Ramos (cell line): ENCODE data around the gene OR5K2.

ENCODE experiments used
- in situ Hi-C: fragments of 300-500 bp; cut with MboI; formaldehyde crosslinking; loops from one replicate; pipeline ENCODE4 v1.14.3; 2022; ENCODE audit warnings: low sequenced_read_pairs; ENCODE audit not compliant: unreplicated experiment

The OR5K2 gene

DNA sequence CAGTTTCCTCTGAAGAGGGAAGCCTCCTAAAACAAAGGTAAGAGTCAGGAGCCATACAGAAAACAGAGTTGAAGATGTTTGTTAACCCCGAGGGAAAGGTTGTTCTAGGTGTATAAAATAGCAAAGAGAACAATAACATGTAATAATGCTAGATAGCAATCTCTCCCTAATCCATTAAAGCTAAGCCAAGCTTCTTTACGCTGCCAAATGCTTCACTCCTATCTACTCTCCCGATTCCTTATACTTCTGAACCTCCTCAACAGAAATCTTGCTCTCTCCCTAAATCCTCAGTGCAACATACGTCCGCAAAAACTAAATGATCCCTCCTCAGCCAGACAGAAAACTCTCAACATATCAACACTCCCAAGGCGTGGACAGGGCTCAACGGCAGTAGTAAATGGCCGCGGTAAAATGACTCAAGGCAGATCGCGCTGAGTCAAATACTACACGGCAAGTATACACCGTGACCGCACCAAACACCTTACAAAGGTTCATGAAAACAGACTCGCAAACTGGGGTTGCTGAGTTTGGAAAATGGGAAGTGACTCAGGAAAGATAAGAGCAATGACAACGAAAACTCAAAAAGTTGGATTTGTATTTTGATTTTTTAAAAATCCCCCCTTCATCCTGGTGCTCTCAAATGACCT is 24.5 kb downstream of the OR5K2 start:
- in situ Hi-C loops = no loop called here

DNA sequence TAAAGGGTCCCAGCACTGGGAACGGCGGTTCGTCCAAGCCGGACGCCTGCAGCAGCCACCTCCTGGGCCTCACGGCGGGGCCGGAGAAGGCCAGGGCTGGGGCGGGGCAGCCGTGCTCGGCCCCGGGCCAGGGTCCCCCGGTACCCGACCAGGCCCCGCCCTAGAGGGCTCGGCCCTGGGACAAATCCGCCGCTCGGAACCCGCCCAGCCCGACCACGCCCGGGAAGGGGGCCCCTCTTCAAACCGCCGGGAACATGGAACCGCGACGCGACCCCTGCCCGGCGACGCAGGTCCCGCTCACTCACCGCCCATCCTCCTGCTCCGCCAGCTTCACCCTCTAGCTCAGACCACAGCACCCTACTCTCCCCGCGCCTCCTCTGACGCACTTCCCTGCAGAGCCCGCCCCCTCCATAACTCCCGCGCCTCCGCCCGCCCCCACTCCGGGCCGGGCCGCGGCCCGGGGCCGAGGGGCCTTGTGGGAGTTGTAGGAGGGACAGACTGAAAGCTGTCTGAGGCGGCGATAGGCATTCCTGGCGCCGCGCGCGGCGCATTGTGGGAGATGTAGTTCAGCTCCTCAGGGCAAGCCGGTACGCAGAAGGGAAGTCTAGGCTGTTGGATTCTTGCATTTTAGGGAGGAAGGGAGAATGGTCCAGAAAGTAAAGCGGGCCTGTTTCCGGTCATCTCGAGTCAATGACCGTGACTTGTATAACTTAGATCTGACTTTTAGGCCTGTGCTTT is 25.2 kb downstream of the OR5K2 start, which contains the start of gene CLDND1:
Gene CLDND1, minus strand, starts transcription at position 359 of the 738 bp plus-strand sequence. CDS start 1,478 bp downstream, outside the sequence.
- in situ Hi-C loops = no loop called here

DNA sequence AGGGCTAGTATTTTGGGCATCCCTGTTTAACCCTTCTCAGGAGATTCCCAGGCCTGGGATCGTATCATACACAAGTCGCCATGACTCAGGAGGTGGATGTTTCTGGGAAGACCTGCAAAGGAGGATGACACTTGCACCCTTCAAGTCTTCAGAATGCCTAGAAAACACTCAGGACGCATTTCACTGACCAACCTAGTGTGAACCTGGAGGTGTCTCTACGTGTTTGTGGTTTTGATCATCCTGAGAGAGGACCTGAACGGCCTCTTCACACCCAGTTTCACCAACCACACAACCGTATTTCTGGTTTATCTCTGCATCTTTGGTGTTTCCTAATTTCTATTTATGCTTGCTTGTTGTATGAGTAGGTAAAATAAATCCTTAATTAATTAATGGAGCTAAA is 28.0 kb downstream of the OR5K2 start:
- in situ Hi-C loops = no loop called here

DNA sequence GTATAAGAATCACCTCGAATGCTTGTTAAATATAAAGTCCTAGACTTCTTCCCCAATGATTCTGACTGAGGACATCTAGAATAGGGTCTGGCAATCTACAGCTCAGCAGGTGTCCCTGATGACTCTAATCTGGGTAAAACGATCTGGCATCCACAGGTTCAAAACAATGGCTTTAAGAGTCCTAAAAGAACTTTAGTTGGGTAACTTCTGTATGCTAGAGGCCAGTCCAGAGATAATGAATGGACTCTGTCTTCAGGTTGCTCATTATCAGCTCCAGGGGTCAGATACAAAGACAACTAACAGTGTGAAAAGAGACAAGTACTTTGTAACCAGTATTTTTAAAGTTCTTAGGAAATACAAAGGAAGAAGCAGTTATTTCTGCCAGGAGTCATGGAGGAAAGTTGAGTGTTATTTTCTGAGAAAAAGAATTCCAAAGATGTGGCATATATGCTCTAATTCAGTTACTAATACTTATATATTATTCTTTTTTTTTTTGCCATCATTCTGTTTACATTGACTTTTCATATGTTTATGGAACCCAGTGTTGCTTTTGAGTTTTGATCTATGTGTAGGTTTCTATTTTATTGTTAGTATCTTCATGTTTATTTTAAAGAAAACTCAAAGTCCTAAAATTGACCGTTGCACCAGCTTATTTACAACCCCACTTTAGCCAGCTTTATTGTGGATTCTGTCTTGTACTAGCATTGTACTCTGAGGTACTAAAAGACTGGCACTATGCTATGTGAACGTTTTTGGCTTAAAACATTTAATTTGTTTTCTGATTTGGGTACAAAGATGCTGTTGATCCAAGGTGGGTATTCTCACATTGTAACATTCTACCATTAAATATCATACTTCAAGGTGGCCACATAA is 31.2 kb downstream of the OR5K2 start:
- in situ Hi-C loops = no loop called here

DNA sequence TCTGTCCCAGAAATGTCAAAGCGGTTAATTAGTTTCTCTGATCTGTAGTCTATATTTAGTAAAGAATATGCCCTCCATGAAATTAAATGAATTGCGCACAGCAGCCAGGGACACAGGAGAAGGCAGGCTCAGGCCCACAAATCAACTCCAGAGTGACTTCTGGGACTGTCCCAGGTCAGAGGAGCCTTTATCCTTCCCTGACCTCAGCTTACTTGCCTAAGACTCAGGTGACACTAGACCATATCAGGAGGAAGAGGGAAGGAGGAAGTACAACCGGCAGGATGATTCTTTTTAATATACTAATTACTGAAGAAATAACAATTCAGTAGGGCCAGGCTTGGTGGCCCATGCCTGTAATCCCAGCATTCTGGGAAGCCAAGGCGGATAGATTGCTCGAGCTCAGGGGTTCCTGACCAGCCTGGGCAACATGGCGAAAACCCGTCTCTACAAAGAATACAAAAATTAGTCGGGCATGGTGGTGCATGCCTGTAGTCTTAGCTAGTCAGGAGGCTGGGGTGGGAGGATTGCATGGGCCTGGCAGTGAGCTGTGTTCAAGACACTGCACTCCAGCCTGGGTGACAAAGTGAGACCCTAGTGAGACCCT is 32.5 kb downstream of the OR5K2 start:
- in situ Hi-C loops = no loop called here

DNA sequence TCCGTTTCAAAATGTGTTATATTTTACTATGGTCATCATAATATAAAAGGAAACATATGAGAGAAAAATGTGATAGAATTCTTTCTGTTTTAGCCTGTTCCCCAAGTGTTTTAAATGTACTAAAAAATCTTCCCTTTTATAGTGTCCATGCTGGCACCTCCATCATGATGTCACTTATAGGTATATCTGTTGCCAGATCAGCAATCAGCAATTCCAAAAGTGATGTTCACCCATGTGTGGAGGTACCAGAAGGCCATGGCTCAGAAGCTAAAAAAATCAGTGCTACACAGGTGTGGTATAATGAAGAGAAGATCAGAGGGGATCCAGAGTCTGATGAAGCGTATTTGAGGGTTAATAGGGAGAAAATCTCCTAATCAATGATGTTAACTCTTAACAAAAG is 33.2 kb downstream of the OR5K2 start:
- in situ Hi-C loops = no loop called here

DNA sequence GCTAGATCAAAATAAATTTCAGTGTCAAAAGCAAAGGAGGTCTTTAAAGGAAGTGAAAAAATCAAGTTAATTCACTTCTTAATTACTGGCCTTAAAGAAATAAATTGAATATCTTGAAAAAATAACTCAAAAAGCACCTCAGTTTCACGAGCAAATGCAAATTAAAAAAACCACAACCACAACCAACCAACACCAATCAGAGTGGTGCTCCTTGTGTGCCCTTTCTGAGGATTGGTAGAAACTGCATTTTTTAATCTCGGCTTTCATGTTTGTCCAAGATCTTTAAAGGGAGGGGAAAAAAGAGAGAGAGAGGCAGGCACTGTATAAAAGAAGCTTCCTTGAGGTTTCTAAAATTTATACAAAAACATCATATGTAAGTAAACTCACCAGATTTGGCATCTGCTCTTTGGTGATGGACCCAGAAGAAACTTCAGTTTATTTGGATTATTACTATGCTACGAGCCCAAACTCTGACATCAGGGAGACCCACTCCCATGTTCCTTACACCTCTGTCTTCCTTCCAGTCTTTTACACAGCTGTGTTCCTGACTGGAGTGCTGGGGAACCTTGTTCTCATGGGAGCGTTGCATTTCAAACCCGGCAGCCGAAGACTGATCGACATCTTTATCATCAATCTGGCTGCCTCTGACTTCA is 34.3 kb downstream of the OR5K2 start, which contains the start of gene GPR15:
Gene GPR15, plus strand, starts transcription at position 357 of the 653 bp plus-strand sequence. Its CDS starts 56 bp downstream, at position 413.
- in situ Hi-C loops = no loop called here

DNA sequence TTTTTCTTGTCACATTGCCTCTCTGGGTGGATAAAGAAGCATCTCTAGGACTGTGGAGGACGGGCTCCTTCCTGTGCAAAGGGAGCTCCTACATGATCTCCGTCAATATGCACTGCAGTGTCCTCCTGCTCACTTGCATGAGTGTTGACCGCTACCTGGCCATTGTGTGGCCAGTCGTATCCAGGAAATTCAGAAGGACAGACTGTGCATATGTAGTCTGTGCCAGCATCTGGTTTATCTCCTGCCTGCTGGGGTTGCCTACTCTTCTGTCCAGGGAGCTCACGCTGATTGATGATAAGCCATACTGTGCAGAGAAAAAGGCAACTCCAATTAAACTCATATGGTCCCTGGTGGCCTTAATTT is 34.8 kb downstream of the OR5K2 start:
- in situ Hi-C loops = no loop called here

DNA sequence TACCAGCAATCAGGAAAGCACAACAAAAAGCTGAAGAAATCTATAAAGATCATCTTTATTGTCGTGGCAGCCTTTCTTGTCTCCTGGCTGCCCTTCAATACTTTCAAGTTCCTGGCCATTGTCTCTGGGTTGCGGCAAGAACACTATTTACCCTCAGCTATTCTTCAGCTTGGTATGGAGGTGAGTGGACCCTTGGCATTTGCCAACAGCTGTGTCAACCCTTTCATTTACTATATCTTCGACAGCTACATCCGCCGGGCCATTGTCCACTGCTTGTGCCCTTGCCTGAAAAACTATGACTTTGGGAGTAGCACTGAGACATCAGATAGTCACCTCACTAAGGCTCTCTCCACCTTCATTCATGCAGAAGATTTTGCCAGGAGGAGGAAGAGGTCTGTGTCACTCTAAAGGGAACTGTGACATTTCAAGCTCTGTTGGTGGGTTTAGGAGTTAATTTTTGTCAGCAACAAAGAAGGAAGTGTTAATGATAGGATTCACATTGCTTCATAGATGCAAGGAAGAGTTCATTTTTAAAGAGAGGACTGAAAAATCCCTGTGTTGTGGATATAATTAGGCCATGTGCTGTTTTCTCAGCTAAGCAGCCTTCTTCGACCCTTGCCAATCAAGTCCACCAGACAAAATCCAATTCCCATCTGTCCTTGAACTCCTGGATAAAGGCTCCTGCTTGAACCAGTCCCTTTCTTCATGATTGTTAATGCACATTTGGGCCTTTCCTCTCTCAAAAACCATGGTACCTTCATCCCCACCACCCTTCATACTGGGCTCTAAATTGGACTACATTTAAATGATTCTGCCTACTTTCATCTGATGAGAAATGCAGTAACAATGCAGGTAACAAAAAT is 35.5 kb downstream of the OR5K2 start:
- in situ Hi-C loops = no loop called here

DNA sequence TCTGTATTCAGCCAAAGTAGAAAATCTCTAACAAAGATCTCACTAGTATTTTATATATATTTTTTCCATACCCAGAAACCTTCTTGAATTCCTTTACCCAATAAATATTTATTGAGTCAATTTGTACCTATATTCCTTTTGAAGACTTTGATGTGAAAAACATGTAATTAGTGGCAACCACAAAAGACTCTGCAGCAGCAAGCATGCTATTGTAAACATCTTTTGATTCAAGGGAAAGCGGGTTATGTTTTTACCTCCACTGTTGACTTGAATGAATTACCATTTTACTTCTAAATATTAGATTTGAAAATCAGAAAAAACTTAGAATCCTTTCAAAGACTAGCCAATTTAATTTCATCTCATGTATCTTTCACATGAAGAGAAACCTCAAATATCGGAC is 36.7 kb downstream of the OR5K2 start:
- in situ Hi-C loops = no loop called here

DNA sequence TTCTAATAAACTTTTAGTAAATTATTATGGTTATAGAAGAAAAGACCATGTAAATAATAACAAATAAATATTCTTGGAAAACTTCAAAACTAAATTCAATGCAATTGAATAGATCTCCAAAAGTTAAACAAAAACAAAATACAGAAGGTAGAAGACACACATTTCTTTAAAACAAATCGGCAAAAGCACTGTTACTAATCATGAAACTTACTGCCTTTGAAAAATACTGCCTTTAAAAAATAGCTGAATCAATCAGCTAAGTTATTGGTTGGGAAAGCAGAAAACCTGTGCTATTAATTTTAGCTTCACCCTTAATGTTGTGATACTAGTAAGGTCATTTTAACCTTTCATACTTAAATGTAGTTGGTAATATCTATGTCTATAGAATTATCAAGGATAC is 37.3 kb downstream of the OR5K2 start:
- in situ Hi-C loops = no loop called here

DNA sequence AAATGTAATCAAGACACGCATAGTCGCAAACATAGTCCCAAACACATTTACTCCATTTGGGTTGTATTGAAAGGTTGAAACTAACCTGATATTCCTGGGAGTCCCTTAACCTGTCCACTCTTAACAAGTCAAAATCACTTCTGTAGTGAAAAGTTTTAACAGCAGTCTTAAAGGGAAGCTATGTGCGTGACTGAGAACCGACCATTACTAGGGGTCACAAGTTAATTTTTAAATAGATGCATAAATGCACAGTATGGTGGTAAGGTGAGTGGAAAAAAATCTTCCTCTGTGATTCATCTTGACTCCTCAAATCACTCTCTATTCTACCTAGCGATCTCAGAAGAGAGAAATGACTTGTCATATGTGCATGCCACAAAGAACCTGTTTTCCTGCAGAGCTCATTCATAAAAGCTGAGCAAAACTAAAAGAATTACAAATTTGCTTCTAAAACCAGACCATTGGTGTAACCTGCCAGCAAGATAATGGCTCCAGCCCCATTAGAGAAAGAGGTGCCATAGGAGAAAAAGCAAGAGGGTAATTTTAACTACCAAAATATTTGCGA is 39.1 kb downstream of the OR5K2 start:
- in situ Hi-C loops = no loop called here

DNA sequence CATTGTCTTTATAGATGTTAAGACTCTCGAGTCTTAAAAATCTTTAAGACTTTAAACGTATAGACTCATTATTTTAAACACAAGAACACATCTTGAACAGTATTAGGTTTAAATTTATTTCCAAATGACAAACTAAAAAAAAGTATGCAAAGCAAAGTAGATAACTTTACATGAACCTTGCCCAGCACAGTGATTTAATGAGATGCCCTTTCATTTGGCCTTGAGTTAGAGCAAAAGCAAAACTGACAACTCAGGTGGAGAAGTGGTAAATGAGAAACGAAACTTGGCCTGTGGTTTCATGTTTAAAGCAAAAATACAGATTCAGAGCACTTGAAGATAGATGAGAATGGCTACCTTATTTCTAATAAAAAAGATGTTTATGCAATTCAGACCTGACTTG is 42.9 kb downstream of the OR5K2 start:
- in situ Hi-C loops = no loop called here

DNA sequence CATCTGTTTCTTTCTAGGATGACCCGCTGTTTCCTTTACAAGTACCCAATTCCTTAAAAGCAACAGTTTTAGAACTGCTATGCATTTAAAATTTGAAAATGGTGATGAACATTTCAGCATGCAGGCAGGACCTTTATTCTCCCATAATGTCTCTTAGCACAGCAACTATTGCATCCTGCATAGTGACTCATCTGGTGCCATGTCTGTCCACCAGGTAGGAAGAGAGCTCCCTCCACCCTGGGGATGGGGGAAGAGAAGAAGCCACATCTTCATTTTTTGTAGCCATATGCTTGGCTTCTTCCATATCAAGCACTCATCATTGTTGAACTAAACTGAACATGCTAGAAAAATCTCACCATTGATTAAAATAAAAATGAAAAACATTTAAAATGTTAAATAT is 44.2 kb downstream of the OR5K2 start:
- in situ Hi-C loops = no loop called here

DNA sequence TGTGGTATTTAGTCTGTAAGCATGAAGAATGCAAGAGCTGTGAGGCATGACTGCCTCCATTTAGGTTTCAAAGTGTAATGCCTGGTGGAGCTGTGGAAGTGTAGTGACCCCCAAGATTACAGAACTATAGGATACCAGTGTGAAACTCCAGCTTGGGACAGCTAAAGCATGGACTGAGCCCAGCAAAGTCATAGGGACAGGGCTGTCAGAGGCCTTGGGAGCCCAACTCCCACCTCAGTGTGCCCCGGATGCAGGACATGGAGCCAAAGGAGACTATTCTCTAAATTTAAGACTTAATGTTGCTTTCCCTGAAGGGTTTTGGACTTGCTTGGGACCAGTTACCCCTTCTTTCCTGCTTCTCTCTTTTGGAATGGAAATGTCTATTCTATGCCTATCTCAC is 45.1 kb downstream of the OR5K2 start:
- in situ Hi-C loops = no loop called here

DNA sequence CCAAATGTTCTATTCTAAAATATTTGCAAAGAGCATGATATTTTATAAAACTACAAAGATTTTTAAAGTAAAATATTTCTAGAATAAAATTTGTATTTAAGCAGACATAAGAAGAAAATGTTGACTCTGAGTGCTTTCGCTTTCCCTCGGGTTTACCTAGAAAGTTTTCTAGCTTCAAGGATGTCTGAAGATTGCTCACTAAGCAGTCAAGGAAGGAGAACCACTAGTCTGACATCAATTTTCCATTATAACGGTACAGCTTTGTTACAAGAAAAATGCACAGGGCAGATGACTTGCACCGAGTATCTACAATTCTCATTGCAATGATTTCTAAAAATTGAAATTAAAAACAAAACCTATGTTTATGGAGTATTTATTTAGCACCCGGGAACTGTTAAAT is 48.5 kb downstream of the OR5K2 start:
- in situ Hi-C loops = no loop called here
